GM21737 (cell line): ENCODE results near the gene RALGAPB.
"Not testable (repeated sequence)": the region's sequence is repeated elsewhere in the genome, so short reads cannot be mapped to it uniquely, and the experiment has no call there.

Source experiments
- ATAC-seq: cut with Tn5 transposase; IDR thresholded peaks from one replicate; pipeline ENCODE4 v1.9.1; 2021; ENCODE audit warnings: mild to moderate bottlenecking, moderate library complexity; ENCODE audit not compliant: unreplicated experiment

The RALGAPB gene

GRCh38 chr20:38581013-38581412 is 108.4 kb downstream of the RALGAPB start, which contains the start of gene ADIG:
ADIG (plus strand) TSS chr20:38581197; CDS start chr20:38581251, 54 bp downstream.
- ATAC-seq = no peak

DNA sequence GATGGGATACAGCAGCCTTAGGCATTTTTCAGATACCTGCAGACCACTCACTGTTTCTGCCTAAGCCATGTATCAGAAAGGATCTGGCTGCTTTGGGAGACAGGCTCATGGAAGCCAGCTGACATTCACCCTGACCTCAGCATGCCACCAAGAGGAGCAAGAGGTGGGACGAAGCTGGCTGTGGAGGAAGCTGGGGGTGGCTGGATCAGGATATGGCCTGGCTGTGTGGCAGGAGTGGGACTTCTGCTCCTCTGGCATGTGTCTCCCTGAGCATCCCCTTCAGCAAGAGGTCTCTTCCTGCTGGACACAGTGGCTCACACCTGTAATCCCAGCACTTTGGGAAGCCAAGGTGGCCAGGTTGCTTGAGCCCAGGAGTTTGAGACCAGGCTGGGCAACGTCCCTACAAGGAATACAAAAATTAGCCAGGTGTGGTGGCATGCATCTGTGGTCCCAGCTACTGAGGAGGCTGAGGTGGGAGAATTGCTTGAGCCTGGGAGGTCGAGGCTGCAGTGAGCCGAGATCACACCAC is 109.3 kb downstream of the RALGAPB start:
- ATAC-seq = no peak

- no peak for ATAC-seq
These were observed 110.7 kb downstream of the RALGAPB start for GRCh38 chr20:38583306-38583705.

DNA sequence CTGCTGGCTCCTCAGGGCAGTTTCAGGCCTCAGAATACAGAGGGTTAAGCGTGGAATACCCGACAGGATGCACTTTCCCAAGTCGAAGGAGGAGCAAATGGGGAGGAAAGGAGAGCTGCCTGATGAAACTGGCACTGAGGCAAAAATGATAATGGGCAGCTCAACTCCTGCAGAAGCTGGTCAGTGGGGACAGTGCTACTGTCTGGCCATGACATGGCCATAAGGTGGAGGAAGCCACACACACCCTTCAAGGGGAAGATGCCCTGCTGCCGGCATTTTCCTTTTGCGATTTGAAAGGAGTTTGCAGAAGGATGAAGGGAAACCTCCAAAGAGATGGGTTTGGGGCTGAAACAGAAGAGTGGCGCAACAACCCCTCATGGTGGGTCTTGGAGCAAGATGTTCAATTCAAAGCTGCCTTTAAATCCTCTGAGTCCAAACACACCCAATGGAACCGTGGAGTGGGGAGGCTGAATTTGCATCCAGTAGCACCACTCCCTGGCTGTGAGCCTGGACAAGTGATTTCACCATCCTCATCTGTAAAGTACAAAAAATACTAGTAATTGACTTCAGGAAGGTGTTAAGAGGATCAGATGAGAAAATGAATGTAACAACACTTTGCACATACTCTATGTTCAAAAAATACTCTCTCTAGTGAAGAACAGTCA is 111.6 kb downstream of the RALGAPB start:
- ATAC-seq = no peak

GRCh38 chr20:38585404-38586180 is 112.9 kb downstream of the RALGAPB start:
- no peak for ATAC-seq

- ATAC-seq = no peak
These were observed 113.5 kb downstream of the RALGAPB start for GRCh38 chr20:38586181-38586525.

GRCh38 chr20:38588303-38588702 is 115.7 kb downstream of the RALGAPB start:
- ATAC-seq = no peak

DNA sequence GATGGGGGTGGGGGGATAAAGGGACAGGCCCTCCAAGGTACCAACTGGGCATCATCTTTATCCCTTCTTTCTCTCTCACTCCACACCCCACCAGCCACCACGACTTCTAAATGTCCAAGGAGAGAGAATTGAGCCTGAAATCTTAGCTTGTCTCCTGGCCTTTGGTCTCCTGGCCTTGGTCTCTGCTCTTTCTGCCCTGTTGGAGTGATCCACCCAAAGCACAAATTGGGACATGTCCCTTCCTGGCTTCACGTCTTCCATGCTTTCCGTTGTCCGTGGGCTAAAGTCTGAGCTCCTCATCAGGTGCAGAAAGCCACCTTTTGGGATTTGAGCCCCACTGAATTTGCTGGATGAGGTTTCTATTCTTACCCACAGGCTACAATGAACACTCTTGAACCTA is 116.7 kb downstream of the RALGAPB start:
- ATAC-seq = no peak

DNA sequence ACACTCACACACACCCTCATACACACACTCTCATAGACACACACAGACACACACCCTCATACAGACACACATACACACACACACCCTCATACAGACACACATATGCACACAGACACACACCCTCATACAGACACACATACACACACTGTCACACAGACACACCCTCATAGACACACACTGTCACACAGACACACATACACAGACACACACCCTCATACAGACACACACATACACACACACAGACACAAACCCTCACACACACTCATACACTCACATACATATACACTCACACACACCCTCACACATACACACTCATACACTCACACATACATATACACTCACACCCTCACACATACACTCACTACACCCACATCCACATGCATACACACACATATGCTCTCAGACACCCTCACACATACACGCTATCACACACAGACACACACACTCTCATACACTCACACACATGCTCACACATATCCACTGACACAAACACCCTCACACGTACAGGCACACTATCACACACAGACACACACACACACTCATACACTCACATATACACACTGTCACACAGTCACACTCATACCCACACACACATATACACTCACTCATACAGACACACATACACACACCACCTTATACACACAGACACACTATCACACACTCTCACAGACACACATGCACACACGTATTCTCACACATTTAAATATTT is 117.5 kb downstream of the RALGAPB start:
- ATAC-seq = no peak

DNA sequence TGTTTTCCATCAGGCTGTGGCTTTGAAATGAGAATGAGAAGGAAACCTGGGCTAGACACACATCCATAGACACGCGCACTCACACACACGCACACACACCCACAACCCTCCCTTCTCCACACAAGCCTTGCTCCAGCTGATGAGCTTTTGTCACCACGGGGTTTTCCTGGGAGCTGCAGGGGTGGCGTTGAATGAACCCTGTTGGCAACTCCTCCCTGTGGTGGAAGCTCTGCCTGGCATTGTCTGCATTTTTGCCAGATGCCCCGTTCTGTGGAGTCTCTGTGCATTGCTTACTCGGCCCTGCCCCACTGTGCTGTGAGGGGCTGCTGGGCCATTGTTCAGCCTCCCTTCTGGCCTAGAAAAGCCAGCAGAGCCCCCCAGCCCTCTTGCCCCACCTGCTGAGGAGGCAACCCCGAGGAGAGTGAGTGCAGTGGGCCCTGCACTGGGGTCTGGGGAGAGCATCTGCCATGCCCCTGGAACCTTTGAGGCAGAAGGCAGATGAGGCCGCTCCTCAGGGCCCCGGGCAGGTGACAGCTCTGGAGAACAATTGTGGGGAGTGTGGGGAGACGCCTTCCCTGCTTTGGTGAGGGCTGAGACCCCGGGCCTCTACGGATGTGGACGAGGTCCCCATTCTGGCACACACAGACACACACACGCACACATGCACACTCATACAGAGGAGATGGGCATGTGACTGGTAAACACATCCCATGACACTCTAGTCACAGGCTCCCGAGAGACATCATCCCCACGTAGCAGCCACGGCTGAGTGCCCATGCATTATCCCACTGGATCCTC is 118.2 kb downstream of the RALGAPB start:
- no peak for ATAC-seq

GRCh38 chr20:38591474-38592410 is 119.1 kb downstream of the RALGAPB start:
- ATAC-seq = no peak

- ATAC-seq = not testable (repeated sequence)
These were observed 119.8 kb downstream of the RALGAPB start for GRCh38 chr20:38592411-38592790.

GRCh38 chr20:38594281-38594680 is 121.6 kb downstream of the RALGAPB start:
- not testable (repeated sequence) for ATAC-seq

DNA sequence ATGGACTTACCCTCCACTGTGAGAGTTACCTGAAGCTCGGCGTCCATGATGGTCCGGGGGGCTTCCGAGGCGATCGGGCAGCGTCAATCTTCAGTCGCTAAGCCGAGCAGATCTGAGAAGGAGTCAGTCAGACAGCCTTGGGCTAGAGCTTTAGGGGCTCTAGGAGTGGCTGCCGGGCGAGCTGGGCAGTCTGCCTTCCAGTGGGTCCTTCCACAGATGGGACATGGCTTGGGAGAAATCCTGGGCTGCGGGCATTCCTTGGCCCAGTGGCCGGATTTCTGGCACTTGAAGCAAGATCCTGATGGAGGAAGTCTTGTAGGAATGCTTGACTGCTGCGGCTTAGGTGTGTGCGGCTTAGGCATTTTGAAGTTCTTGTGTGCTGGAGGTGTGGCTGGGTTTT is 123.2 kb downstream of the RALGAPB start:
- not testable (repeated sequence) for ATAC-seq

GRCh38 chr20:38599410-38599882 is 126.8 kb downstream of the RALGAPB start:
- ATAC-seq = no peak

DNA sequence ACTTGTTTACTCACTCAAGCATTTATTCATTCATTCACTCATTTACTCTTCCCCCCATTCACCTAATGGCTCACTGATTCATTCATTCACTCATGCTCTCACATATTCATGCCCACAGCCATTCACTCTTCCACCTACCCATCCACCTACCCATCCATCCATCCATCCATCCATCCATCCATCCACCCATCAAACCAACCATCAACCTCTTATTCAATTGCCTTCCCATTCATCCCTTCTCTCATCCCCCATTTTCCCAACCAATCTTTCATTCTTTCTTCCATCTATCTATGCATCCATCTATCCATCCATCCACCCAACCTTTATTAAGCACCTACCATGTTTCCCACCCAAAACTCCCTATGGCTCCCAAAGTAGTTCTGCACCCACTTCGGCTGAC is 127.4 kb downstream of the RALGAPB start:
- no peak for ATAC-seq

DNA sequence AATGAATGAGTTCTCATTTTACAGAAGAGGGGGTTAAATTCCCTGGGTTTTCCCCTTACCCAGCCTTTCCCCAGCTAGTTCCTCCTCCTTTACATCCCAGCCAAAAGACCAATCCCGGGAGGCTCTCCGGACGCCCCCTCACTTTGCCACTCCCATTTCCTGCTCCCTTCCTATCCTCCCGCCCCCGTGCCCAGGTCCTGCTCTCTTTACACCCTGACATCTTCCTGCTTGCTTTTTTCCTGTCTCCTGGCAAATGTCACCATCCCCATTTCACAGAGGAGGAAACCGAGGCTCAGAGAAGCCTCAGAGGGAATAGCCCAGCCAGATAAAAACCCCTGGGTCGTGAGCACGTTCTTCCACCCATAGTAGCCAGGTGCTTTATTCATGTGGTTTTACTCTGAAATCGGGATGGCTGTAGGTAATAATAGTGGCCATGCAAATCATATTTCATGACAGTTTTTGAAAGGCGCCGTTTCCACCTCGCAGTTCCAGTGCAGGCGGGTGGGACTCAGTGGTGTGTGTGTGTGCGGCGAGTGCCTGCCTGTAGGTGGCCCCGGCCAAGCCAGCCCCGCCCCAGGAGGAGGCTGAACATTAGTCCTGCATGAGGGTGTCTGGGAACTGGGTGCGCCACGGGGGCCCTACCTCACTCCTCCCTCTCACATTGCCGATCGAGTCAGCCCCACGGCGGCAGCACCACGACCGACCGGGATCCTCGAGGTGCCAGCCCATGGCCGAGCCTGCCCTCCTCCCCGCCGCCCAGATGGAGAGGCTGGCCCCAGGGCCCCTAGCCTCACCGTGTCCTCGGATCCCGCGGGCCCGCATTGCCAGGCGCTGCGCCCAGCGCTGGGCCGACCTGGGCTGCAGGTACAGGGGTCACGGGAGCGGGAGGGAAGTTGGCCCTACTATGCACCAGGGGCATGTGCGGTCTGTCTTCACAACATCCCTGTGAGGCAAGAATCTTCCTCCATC is 128.9 kb downstream of the RALGAPB start, which contains the start of gene ARHGAP40:
ARHGAP40 (plus strand) TSS at position 594 of the 969 bp plus-strand sequence.
- ATAC-seq = no peak

DNA sequence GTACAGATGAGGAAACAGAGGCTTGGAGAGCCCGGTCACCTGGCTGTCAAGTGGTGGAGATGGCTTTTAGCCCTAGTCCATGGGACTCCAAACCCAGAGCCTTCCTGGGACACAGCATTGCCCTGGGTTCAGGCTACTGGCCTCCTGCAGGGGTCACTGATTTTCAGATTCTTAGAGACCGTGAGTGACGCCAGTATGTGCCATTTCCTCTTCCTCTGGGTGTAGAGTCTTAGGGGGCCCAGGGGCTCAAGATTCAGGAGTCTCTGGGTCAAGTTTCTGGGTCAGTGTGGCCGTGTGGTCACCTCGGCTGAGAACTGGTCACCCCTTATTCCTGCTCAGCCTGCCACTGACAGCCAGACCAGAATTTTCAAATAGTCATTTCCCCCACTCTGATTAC is 129.5 kb downstream of the RALGAPB start:
- no peak for ATAC-seq
